HL-60/S4 (cell line): Measurements from ENCODE around the gene MRPS27.

Experiments used
- in situ Hi-C: fragments of 300-500 bp; cut with MboI; formaldehyde crosslinking; loops from 2 replicates; pipeline ENCODE4 v1.14.3; 2022; ENCODE audit warnings: low sequenced_read_pairs

MRPS27 gene

DNA sequence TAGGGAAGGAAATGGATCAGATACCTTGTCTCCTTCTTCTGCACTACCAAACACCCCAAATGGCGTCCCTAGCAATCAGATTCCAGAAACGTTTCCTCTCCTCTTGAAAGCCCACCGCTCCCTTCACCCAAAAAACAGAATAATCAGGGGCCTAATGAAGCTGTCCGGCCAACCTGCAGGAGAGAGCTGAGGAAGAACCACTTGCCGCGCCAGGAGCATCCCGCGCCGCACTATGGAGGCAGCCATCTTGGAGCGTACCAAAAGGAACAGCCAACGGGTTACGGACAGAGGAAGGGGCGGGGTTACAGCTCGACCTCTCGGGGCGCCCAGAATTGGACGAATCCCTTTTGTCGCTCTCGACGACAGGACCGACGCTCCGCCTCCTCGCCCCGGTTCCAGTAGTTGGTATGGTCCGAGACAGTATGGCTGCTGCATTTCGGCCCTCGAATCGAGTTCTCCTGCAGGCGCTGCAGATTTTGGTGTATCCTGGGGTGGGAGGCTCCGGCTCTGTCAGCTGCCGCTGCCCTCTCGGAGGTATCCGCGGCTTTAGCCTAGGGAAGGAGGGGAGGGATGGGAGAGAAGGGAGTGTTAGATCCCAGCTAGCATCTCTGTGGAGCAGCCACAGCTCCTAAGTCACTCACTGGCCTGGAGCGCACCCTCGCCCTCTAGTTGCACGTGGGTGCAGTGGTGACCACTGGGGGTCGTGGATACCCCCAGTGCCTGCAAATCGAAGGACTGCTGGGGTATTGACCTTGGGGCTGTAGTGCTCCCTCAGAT, at the start of gene MRPS27, which contains the start of gene PTCD2:
Gene MRPS27, minus strand, starts transcription at position 265 of the 777 bp plus-strand sequence. Its CDS starts 19 bp downstream, at position 246.
Gene PTCD2, plus strand, starts transcription at position 398 of the 777 bp plus-strand sequence. Its CDS starts 10 bp downstream, at position 408.
- in situ Hi-C loops = no loop called here

DNA sequence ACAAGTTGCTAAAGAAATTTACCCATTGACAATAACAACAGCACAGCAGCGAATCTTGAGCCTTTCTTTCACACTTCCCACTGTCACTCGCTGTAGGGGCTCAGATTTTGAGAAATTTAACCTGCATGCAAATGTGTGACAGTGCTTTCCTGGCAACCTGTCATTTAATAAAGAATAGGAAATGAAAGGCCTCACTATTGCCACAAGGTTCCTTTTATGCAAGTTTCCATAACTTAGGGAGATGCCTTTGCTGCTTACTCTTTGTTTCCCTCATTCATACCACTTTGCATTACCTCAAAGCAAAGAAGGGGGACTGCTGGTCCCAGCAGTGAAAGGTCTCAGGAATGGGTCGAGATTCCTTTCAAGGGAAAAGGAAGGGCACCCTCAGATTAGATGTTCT, 49.7 kb upstream of the MRPS27 start:
- in situ Hi-C loops = loop anchor here (25.0 kb wide), 1 partner anchor 168 kb away; no protein-coding TSS in a partner anchor

DNA sequence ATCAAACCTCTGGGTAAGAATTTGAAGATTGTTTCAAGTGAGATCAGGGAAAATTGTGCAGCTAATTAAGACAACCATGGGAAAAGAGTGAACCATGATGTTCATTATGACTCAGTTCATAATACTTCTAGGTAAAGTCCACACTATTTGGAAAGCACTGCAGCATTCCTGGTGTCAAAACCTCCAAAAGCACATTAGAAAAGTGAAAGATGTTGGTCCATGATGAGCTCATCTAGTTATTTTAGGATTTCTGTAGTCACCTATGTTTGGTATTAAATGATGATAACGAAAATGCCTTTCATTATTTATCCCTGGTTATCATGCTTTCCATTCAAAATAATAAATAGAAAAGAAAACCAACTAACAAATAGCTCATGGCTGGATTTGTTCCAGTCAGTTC, 49.3 kb upstream of the MRPS27 start:
- in situ Hi-C loops = loop anchor here (25.0 kb wide), 1 partner anchor 168 kb away; no protein-coding TSS in a partner anchor

DNA sequence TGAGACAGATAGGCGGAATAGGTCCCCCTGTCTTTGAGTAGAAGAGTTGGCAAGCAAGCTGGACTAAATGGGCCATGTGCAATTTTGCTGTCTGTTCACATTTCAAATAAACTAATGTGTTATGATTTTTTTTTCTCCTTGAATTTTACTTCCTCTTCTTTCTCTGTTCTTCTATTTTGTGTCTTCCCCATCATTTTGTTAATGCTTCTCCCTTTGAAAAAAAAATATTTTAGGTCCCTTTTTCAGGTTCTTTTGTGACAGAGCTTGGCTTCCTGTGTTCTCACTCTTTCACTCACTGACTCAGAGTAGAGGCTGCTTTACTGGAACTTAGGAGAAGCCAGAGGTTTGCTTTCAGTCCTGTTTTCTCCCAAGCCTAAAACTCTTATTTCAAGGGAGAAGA, 48.2 kb upstream of the MRPS27 start:
- in situ Hi-C loops = loop anchor here (25.0 kb wide), 1 partner anchor 169 kb away; no protein-coding TSS in a partner anchor

DNA sequence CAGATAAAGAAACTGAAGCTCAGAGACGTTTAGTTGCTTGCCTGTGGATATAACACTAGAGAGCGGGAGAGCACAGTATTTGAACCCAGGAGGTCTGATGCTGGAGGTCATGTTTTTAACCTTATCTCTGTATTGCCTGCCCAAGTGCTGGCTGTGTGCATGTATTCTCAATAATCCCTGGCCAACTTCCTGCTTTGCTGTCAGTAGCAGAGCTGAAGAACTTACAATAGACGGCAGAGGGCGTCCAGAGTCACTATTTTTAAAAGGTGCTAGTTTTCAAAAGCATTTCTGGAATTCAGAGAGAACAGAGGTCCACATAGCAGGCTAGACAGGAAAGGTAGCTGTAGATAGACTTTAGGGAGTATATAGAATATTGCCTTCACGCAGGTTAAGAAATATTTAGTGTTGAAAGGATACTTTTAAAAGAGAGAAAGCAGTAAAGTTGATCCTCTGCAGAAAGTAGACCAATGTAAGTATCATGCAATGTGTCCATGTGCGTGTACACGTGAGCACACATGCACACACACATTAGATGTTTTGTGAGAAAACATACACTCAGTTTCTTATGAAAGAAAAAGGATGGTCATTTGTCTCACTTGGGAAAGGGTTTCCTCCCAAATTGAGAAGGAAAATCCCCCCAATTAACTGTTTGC, 46.4 kb upstream of the MRPS27 start:
- in situ Hi-C loops = loop anchor here (25.0 kb wide), 1 partner anchor 171 kb away; no protein-coding TSS in a partner anchor

DNA sequence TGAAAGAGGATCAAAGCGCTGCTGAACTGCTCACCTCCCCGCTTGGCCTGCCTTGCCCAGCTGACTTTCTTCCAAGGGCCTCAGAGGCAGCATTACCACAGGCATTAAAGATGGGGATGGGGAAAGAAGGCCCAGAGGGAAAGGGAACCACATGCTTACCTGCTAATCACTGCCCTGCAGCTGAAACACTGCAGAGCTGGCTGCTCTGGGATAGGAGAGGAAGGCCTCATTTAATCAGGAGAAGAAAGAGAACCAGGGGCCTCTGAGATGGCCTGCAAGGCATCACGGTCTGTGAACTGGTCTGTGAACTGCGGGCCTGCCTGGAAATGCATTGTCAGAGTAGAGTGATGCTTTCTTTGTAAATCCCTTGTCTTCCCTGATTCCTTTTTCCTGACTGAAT, 44.9 kb upstream of the MRPS27 start:
- in situ Hi-C loops = loop anchor here (25.0 kb wide), 1 partner anchor 172 kb away; no protein-coding TSS in a partner anchor

DNA sequence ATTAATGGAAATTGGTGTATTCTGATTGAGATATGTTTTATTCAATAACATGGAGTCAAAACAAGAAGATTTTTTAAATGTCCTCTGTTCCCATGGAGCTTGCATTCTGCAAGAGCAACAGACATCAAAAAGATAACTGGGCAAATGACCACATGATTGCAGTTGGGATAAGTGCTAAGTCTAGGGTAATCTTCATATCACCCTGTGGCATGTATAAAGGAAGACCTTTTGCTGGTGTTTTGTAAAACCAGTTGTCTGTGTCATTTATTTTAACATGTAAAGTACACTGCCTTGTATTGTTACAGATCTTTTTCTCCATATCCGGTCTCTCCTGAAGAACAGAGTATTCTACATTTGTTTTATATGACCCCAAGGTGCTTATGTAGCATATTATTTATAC, 44.1 kb upstream of the MRPS27 start:
- in situ Hi-C loops = loop anchor here (25.0 kb wide), 1 partner anchor 173 kb away; no protein-coding TSS in a partner anchor

DNA sequence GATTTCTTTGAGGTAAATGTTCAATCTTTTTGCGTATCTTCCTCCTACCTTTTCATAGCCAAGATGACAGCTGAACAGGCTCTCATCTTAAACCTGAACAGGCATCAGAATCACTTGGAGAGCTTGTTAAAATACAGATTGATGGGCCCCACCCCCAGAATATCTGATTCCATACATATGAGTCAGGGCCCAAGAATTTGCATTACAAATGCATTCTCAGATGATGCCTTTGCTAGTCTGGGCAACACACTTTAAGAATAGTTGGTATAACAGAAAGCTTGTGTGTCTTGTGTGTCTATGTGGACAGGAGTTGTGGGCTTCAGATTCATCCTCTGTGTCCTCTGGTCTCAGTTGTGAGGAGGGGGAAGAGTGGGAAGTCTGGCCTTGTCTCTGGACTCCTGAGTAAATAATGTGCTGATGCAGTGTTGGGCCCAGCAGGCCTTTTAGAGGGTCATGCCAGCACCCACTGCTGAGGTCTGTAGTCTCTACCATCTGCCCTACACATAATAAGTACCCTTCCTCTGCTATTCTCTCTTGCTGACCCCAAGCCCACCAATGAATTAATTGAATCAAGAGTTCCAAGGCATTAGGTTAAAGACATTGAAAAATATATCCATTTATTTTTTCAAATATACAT, 43.2 kb upstream of the MRPS27 start:
- in situ Hi-C loops = loop anchor here (25.0 kb wide), 1 partner anchor 174 kb away; no protein-coding TSS in a partner anchor

DNA sequence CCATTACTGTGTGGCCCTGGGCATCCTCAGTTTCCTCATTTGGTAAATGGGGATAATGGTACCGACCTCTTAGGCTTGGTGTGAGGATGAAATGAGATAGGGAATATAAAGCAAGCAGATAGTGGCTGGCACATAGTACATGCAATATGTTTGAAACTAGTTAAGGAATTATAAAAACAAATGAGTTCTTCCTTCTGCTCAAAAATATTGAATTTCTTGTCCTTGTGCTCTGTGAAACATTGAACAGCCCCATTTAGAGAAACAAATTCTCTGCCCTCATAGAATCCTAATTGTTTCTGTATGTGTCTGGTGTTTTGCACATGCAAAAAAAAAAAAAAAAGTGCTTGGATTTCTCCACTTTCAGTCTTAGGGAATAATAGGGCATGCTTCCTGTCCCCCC, 39.8 kb upstream of the MRPS27 start:
- in situ Hi-C loops = loop anchor here (25.0 kb wide), 1 partner anchor 177 kb away; no protein-coding TSS in a partner anchor

DNA sequence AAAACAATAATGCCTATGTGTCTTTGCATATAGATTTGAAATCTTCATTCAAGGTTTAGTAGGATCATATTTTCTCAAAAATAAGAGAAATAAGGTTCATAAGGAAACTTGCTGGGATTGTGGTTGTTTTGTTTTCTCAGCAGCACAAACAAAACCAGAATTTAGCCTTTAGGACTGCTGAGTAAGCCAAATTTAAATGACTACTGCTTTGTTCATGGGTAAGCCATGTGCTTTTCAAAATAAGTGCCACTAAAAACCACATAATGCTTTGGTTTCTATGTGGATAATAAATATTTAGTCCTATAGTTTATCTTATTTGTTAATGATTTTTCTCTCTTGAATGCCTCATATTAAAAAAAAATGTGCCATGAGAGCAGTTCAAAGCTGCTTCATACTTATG, 38.9 kb upstream of the MRPS27 start:
- in situ Hi-C loops = loop anchor here (25.0 kb wide), 1 partner anchor 178 kb away; no protein-coding TSS in a partner anchor

DNA sequence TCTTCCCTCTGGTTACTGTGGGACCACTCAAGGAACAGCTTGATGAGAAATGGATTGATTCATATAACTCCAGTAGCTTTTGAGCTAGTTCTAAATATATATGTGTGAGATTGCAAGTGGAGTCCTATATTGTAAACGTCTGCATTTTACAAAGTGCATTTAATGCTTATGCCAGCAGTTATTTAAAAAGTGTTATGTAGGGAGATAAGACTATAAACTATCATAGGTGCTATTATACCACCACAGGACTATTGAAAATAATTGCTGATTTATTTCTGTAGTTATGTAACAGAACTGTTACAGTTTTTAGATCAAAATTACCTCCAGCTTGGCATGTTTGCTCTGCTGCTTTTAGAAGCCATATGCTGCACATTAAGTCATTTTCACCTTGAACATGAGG, 36.3 kb upstream of the MRPS27 start:
- in situ Hi-C loops = loop anchor here (25.0 kb wide), 1 partner anchor 181 kb away; no protein-coding TSS in a partner anchor

DNA sequence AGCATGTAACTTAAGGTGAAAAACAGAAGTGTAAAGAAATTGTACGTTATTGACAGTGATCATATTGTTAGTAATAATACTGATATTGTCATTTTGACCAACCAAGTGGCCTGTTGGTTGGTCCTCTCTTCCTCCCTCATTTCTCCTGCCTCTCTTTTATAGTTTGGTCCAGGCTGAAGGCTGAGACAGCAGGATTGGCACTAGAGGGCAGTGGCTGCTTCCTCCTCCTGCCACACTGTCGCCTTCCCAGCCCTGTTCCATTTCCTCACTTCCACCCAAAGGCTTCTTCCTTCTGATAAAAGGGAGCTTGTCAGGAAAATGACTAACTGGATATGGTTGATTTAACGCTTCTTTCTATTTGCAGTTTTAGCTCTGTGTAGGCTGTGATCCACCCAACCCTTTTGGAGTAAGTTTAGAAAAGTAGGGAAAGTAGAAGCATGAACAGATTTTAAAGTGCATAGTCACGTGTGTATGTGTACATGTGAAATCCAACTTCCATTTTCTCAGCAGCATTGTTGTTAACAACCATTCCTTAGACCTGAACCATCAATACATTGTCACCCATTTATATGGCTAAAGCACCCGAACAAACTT, 35.8 kb upstream of the MRPS27 start:
- in situ Hi-C loops = loop anchor here (25.0 kb wide), 1 partner anchor 181 kb away; no protein-coding TSS in a partner anchor

DNA sequence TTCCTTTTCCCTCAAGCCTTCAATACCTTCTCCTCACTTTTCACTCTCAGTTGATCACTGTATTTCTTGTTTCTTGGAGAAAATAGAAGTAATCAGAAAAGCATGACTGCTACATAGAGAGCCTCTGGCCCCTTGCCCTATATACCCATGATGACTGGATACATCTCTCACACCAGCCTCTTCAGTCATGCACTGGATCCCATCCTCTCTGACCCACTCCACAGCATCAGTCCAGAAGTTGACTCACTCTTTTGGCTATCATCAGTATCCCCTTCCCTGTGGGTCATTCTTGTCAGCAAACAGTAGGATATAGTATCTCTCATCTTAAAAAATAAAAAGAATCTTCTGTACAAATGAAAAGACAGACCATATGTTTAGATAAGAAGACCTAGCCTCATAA, 33.0 kb upstream of the MRPS27 start:
- in situ Hi-C loops = loop anchor here (25.0 kb wide), 1 partner anchor 184 kb away; no protein-coding TSS in a partner anchor

DNA sequence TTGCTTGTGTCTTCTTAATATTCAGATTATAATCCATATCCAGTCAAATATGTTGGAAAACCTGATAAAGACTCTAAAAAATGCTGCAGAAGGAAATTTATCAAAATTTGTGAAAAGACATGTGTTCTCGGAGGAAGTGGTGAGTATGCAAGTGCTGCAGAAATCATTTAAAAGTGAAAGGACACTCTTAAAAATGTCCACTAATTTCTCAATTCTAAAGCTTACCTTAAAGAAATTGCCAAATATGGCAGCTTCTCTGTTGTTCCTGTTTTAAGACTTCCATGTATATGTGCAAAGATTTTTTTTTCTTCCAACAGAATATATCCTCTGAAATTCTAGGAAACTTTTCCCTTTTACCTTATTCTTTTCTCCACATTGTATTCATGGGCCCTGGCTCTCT, 32.6 kb upstream of the MRPS27 start:
- in situ Hi-C loops = loop anchor here (25.0 kb wide), 1 partner anchor 185 kb away; no protein-coding TSS in a partner anchor

DNA sequence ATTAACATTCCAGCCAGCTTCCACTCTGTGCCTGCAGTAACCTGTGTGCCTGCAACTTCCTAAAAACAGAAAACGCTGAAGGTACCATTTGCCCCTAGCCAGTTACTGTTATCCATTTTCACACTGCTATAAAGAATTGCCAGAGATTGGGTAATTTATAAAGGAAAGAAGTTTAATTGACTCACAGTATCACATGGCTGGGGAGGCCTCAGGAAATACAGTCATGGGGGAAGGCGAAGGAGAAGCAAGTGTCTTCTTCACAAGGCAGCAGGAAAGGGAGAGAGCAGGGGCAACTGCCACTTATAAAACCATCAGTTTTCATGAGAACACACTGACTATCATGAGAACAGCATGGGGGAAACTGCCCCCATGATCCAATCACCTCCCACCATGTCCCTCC, 31.3 kb upstream of the MRPS27 start:
- in situ Hi-C loops = loop anchor here (25.0 kb wide), 1 partner anchor 186 kb away; no protein-coding TSS in a partner anchor

DNA sequence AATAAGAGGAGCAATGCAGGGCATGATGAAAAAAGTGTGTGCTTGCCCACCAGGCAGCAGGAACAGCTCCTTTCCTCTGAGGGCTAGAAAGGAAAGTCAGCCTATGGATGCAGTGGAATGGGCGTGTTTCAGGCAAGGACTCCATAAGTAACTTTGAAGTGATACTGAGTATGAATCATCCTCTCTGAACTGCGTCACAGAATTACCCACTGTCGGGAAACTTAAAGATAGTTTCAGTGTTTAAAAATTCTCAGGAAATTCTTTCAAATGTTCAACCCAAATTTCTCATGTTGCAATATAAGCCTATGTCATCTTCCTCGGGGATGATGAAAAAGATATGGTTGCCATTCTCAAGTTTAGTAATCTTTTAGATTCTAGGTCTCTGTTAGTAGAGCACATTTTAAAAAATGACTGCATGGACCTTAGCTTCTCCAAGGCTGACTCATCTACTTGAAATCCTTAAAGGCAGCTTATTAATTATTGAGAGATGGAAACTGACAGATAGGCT, 27.8 kb upstream of the MRPS27 start:
- in situ Hi-C loops = no loop called here

DNA sequence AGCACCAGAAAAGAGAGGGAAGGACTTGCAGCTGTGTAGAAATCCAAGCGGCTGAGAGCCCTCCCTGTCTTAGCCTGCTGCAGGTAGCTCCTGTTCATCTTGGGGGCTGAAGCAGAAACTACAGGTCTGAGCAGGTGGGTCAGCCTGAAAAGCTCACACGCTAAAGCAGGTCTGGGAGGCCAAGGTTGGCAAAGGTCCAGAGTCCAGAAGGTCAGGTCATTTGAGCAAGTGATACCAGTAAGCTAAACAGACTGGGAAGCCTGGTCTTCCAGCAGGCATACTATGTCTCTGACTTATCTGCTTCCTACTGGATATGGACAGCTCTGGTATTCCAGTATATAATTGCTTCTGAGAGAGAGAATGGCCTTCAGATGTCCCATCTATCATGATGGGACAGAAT, 26.4 kb upstream of the MRPS27 start:
- in situ Hi-C loops = no loop called here

DNA sequence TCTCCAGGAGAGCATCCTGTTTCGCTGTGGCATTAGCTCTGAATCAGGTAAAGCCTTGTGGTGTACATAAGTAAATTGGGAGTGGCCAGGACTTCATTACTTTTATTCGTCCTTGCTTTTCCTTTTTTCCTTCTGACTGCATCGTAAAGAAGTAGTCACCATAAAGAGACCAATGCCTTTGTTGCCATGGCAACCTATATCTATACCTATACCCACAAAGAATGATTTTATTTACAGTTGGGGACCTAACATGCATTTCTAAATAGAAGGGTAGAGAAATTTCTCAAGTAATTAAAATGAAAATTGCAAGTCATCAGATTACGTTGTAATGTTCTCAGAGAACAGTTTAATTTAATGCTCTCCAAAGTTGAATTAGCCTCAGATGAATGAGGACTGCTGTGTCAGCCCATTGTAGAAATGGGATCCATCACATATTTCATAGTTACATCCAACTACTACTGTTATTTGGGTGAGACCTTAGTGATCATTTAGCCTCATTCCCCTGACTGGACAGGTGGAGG, 18.7 kb upstream of the MRPS27 start:
- in situ Hi-C loops = no loop called here

DNA sequence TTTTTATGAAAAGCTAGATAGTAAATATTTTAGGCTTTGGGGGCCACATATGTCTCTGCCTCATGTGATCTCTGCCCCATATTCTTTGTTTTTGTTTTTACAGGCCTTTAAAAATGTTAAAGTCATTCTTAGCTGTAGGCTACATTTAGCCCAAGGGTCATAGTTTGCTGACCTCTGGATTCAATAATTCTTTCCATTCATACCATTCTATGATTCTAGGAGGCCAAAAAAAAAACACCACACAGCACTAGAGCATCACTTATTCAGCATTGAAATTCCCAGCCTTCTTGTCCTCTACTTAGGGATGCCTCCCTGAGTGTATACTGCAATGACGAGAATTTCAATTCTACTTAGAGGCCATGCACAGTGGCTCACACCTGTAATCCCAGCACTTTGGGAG, 17.1 kb upstream of the MRPS27 start:
- in situ Hi-C loops = no loop called here

DNA sequence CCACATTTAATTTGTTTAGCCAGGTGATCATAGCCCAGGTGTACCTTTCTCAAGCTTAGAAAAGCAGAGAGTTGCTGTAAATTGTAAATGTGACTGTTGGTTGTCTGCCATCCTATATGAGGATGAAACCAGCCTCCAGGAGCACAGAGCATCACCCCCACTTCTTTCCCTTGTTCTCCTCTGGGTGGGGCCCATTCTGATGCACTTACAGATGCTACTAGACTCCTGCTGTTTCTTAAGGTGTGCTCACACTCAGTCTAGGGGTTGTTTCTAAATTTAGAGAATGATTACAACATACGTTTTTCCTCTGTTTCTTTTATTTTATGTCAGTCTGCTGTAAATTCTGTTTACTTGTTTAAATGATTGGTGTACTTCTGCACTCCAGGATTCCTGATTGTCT, 10.7 kb upstream of the MRPS27 start:
- in situ Hi-C loops = no loop called here
